PFSK-1 (cell line): ENCODE data around the gene AKT1.
A peak's percentile ranks its signal among the peaks of the same experiment; 100 is the strongest.

ENCODE experiments used
- FOXP2 ChIP-seq: optimal IDR thresholded peaks from 2 replicates; pipeline ENCODE3; 2011; ENCODE audit warnings: borderline replicate concordance, control low read depth, inconsistent platforms; ENCODE audit not compliant: insufficient read depth; ENCODE audit errors: extremely low read length, extremely low read depth
- POLR2AphosphoS5 ChIP-seq: IDR thresholded peaks from 2 replicates; pipeline ENCODE4 v1.6.1; 2012; ENCODE audit warnings: low read depth, mild to moderate bottlenecking, control low read depth, low read length, moderate library complexity
- SIN3A ChIP-seq: IDR thresholded peaks from 2 replicates; pipeline ENCODE4 v1.6.1; 2012; ENCODE audit warnings: mild to moderate bottlenecking, low read length, moderate library complexity, borderline replicate concordance; ENCODE audit not compliant: insufficient read depth
- TAF1 ChIP-seq: IDR thresholded peaks from 2 replicates; pipeline ENCODE4 v1.6.1; 2012; ENCODE audit warnings: low read length, control low read depth, borderline replicate concordance; ENCODE audit not compliant: insufficient read depth
- TF ChIP-seq, protein P1 (sequence below), 2 experiments: IDR thresholded peaks; 2 replicates each; pipeline versions ENCODE4 v1.6.1 to v1.8.0; 2011 to 2012; ENCODE audit warnings: low read depth in 2 of 2, low read length in 2 of 2, control low read depth in 1 of 2, inconsistent platforms in 1 of 2, mild to moderate bottlenecking in 1 of 2, moderate library complexity in 1 of 2; ENCODE audit not compliant: insufficient read depth in 1 of 2

The AKT1 gene

GRCh38 chr14:104794099-104794498, 1.4 kb downstream of the AKT1 start:
- TF ChIP-seq SIN3A (no peak), FOXP2 (no peak), POLR2AphosphoS5 (0 out of 2 replicates have a peak, but pooled peaks have one; percentile 15)
- TF ChIP-seq, protein P1, sequence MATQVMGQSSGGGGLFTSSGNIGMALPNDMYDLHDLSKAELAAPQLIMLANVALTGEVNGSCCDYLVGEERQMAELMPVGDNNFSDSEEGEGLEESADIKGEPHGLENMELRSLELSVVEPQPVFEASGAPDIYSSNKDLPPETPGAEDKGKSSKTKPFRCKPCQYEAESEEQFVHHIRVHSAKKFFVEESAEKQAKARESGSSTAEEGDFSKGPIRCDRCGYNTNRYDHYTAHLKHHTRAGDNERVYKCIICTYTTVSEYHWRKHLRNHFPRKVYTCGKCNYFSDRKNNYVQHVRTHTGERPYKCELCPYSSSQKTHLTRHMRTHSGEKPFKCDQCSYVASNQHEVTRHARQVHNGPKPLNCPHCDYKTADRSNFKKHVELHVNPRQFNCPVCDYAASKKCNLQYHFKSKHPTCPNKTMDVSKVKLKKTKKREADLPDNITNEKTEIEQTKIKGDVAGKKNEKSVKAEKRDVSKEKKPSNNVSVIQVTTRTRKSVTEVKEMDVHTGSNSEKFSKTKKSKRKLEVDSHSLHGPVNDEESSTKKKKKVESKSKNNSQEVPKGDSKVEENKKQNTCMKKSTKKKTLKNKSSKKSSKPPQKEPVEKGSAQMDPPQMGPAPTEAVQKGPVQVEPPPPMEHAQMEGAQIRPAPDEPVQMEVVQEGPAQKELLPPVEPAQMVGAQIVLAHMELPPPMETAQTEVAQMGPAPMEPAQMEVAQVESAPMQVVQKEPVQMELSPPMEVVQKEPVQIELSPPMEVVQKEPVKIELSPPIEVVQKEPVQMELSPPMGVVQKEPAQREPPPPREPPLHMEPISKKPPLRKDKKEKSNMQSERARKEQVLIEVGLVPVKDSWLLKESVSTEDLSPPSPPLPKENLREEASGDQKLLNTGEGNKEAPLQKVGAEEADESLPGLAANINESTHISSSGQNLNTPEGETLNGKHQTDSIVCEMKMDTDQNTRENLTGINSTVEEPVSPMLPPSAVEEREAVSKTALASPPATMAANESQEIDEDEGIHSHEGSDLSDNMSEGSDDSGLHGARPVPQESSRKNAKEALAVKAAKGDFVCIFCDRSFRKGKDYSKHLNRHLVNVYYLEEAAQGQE (IDR thresholded peaks at IDR 0.05; ENCODE audit: insufficient read depth in 1 of 2, low read depth in 2 of 2, low read length in 2 of 2), result no peak

GRCh38 chr14:104793703-104793959, 1.9 kb downstream of the AKT1 start:
- TF ChIP-seq, protein P1 (IDR thresholded peaks at IDR 0.05; ENCODE audit: insufficient read depth in 1 of 2, low read depth in 2 of 2, low read length in 2 of 2), result no peak
- TF ChIP-seq TAF1, result no peak
- no peak for TF ChIP-seq SIN3A
- no peak for TF ChIP-seq POLR2AphosphoS5
- TF ChIP-seq FOXP2, result no peak

DNA sequence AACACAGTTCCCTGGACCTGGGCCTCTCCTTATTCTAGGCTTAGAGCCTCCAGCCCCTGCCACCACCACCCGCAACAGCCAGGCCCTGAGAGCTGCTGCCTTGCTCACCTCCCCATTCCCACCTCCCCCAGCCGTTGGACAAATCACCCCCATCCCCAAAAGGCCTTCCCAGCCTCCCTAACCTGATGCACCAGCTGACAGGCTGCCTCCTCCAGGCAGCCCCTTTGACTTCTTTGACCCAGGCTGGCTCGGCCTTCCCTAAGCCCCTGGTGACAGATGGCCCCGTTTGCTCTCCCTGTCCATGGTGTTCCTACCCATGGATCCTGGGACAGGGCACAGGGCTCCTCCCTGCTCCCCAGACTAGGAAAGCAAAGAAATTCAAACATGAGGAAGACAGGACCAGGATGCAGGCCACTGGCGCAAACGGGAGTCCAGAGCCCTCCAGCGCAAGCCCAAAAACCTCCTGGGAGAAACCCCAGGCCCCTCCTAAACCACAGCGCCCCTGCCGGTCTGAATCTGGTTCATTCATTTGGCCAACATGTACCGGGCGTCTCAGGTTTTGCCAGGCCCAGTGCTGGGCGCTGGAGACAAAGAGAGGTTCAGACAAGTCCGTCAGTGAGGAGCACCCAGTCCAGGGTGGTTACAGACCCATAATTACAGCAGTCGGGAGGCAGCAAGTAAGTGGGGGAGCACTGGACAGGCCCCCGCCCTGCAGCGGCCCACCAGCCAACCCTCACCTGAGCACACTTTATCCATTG, 2.4 kb downstream of the AKT1 start:
- no peak for TF ChIP-seq SIN3A
- no peak for TF ChIP-seq FOXP2
- TF ChIP-seq POLR2AphosphoS5, result no peak
- no peak for TF ChIP-seq TAF1
- TF ChIP-seq, protein P1 (IDR thresholded peaks at IDR 0.05; ENCODE audit: insufficient read depth in 1 of 2, low read depth in 2 of 2, low read length in 2 of 2), result no peak

DNA sequence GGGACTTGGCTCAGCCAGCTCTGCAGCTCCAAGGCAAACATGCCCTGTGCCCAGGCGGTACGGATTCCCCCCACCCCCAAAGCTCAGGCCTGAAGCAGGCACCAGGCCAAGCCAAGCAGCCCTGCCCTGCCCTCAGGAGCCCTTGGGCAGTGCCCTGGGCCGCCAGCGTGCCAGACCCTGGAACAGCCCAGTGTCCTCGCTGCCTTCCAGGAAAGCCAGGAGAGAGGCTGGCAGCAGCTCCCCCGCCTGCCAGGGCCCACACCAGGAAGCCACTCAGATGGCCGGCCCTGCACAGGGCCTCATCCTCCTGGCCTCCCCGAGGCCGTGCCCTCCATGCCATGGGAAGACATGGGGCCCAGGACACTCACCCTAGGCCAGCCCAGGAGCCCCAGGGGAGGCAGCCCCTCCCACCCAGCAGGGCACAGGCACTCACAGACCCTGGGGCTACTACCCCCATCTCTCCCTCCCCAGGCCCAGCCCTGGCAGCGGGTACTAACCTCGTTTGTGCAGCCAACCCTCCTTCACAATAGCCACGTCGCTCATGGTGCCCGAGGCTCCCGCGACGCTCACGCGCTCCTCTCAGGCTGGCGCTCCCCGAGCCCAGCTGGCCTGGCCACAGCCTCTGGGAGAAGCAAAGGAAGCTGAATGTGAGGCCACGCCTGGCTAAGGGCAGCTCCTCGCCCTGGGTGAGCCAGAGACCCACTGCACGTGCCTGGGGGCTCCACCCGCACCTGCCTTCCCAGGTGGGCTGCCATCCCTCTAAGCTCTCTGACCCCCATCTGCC, 3.3 kb downstream of the AKT1 start:
- TF ChIP-seq, protein P1 (IDR thresholded peaks at IDR 0.05; ENCODE audit: insufficient read depth in 1 of 2, low read depth in 2 of 2, low read length in 2 of 2), result no peak
- TF ChIP-seq SIN3A, result no peak
- TF ChIP-seq TAF1, result no peak
- TF ChIP-seq POLR2AphosphoS5, result no peak
- TF ChIP-seq FOXP2, result no peak
